OCI-LY7 (cell line): ENCODE results near the gene DAZAP1. TPM values are rescaled to one million over a fixed set of nuclear protein-coding genes. Genes with fewer than 3 reads are reported as not detected.
A peak's percentile ranks its signal among the peaks of the same experiment; 100 is the strongest.

Experiments used
- BruUV-seq: library from RNA; stranded (reverse); fragments of 400-500 nt; replicated peaks from 2 replicates; lab custom pipeline; 2021; lab: Mats Ljungman, UMichigan
- CTCF ChIA-PET: fragments of 300-600 bp; sonication (Branson Sonifier 250); formaldehyde crosslinking; loops from one replicate; lab custom pipeline; 2022; ENCODE audit warnings: antibody characterized with exemption; ENCODE audit not compliant: unreplicated experiment; lab: Charles Lee
- POLR2A ChIA-PET: fragments of 300-600 bp; sonication (Branson Sonifier 250); formaldehyde crosslinking; loops from one replicate; lab custom pipeline; 2022; ENCODE audit warnings: antibody characterized with exemption; lab: Charles Lee
- DNase-seq: peaks from one replicate; pipeline ENCODE4 v3.0.0-alpha.2; 2015; ENCODE audit warnings: low spot score
- H2AFZ ChIP-seq: fragments of 200-600 bp; sonication (generic), shearing (Covaris generic); 2 replicates; pipeline ENCODE4 v1.6.1; 2014; ENCODE audit warnings: mild to moderate bottlenecking, antibody characterized with exemption, low read length, moderate library complexity
- H3K27ac ChIP-seq: fragments of 200-600 bp; sonication (generic); 2 replicates; pipeline ENCODE4 v1.5.1; 2014; ENCODE audit warnings: mixed run types, low read depth, mild to moderate bottlenecking, moderate library complexity, low read length, inconsistent platforms; ENCODE audit not compliant: poor library complexity, severe bottlenecking
- H3K36me3 ChIP-seq: fragments of 200-600 bp; sonication (generic); 2 replicates; pipeline ENCODE4 v1.6.1; 2014; ENCODE audit warnings: mild to moderate bottlenecking, antibody characterized with exemption, low read length, moderate library complexity, mixed read lengths; ENCODE audit not compliant: insufficient read depth
- H3K4me1 ChIP-seq: fragments of 200-600 bp; sonication (generic); 2 replicates; pipeline ENCODE4 v1.5.1; 2014; ENCODE audit warnings: mild to moderate bottlenecking, low read length; ENCODE audit not compliant: insufficient read depth, poor library complexity, severe bottlenecking
- H3K4me2 ChIP-seq: fragments of 200-600 bp; sonication (generic); 2 replicates; pipeline ENCODE4 v1.6.1; 2014; ENCODE audit warnings: mild to moderate bottlenecking, low read length
- H3K4me3 ChIP-seq: fragments of 200-600 bp; sonication (generic); 2 replicates; pipeline ENCODE4 v1.5.1; 2014; ENCODE audit warnings: mild to moderate bottlenecking, low read depth, low read length; ENCODE audit not compliant: poor library complexity, severe bottlenecking
- H3K79me2 ChIP-seq: fragments of 200-600 bp; sonication (generic); 2 replicates; pipeline ENCODE4 v1.6.1; 2016; ENCODE audit warnings: low read depth, mild to moderate bottlenecking, low read length, moderate library complexity, mixed read lengths; ENCODE audit not compliant: insufficient read depth
- H3K9me2 ChIP-seq: fragments of 200-600 bp; sonication (generic); 2 replicates; pipeline ENCODE4 v1.6.1; 2016; ENCODE audit warnings: mild to moderate bottlenecking, low read length, mixed read lengths; ENCODE audit not compliant: insufficient read depth
- H3K9me3 ChIP-seq: fragments of 200-600 bp; sonication (generic); 2 replicates; pipeline ENCODE4 v1.6.1; 2014; ENCODE audit warnings: mild to moderate bottlenecking, mixed run types, low read length, mixed read lengths
- H4K20me1 ChIP-seq: fragments of 200-600 bp; sonication (generic); 2 replicates; pipeline ENCODE4 v1.6.1; 2014; ENCODE audit warnings: mild to moderate bottlenecking, antibody characterized with exemption, low read length, moderate library complexity, mixed read lengths; ENCODE audit not compliant: insufficient read depth
- CTCF ChIP-seq: fragments of 200-600 bp; sonication (generic); conservative IDR thresholded peaks from 2 replicates; pipeline ENCODE4 v1.5.1; 2014; ENCODE audit warnings: mild to moderate bottlenecking, antibody characterized with exemption, low read length, moderate library complexity, mixed read lengths
- EZH2phosphoT487 ChIP-seq: fragments of 200-600 bp; sonication (generic); IDR thresholded peaks from 2 replicates; pipeline ENCODE4 v1.6.1; 2018; ENCODE audit warnings: low read depth, borderline replicate concordance, mild to moderate bottlenecking, mixed run types, antibody characterized with exemption, low read length, moderate library complexity, mixed read lengths
- intact Hi-C: fragments of 100-400 bp; cut with micrococcal nuclease; formaldehyde crosslinking; loops from one replicate; pipeline ENCODE4 v1.10.0; 2022; ENCODE audit not compliant: unreplicated experiment
- total RNA-seq, 2 experiments: library from RNA; depleted of rRNA in 1 of 2; stranded (reverse); fragments of >200 nt in 1 of 2; shearing (Covaris generic) in 1 of 2; gene quantifications; 2 replicates each; pipeline ENCODE4 v1.2.3, GENCODE V29; 2014 to 2022

Gene DAZAP1
- total RNA-seq, 2 experiments from 2014 or later, result 170 to 373 TPM

- ChIA-PET POLR2A (no interaction called here), CTCF (no interaction called here)
- intact Hi-C loops, result loop anchor here (5.0 kb wide), 1 partner anchor 386 kb away; the partner anchor contains the start of genes RNU6-2 and TMEM259
- no peaks in the 10 kb centered on the region for H3K9me3 ChIP-seq
- peak overlapping the region; percentile 99 for H3K4me2 ChIP-seq
- peak overlapping the region; percentile 100 for H3K4me3 ChIP-seq
- TF ChIP-seq CTCF (no peak), EZH2phosphoT487 (no peak)
- BruUV-seq, result TSS peak; percentile 41
- no peak overlapping the region for H2AFZ ChIP-seq
- peaks cover 51% of the 10 kb centered on the region for H3K36me3 ChIP-seq
- peak; percentile 64 for DNase-seq
- no peaks in the 10 kb centered on the region for H3K9me2 ChIP-seq
- peaks cover 21% of the 10 kb centered on the region for H3K4me1 ChIP-seq
- H4K20me1 ChIP-seq, result peaks cover 27% of the 10 kb centered on the region
- H3K79me2 ChIP-seq, result peaks cover 58% of the 10 kb centered on the region
- H3K27ac ChIP-seq, result peak overlapping the region; percentile 87
Measured at GRCh38 chr19:1408300-1409203, 1.2 kb downstream of the DAZAP1 start.

GRCh38 chr19:1409204-1410005 lies 2.0 kb downstream of the DAZAP1 start:
- TF ChIP-seq EZH2phosphoT487 (no peak), CTCF (no peak)
- peak overlapping the region; percentile 99 for H3K4me2 ChIP-seq
- BruUV-seq, result no TSS peak
- peaks cover 27% of the 10 kb centered on the region for H4K20me1 ChIP-seq
- H3K27ac ChIP-seq, result no peak overlapping the region
- H3K79me2 ChIP-seq, result peaks cover 67% of the 10 kb centered on the region
- no peak overlapping the region for H2AFZ ChIP-seq
- POLR2A ChIA-PET, result no interaction called here
- peaks cover 21% of the 10 kb centered on the region for H3K4me1 ChIP-seq
- intact Hi-C loops, result loop anchor here (5.0 kb wide), 1 partner anchor 387 kb away; the partner anchor contains the start of genes RNU6-2 and TMEM259
- peaks cover 60% of the 10 kb centered on the region for H3K36me3 ChIP-seq
- DNase-seq, result no peak
- CTCF ChIA-PET, result interaction anchor here (0.6 kb wide), 1 partner anchor 152 kb away, joined by 4 read pairs; no protein-coding TSS in a partner anchor
- no peaks in the 10 kb centered on the region for H3K9me3 ChIP-seq
- no peaks in the 10 kb centered on the region for H3K9me2 ChIP-seq
- H3K4me3 ChIP-seq, result peak overlapping the region; percentile 100
